ENCODE data around the gene KRTAP4-5. TPM values are rescaled to one million over a fixed set of nuclear protein-coding genes. Genes with fewer than 3 reads are reported as not detected.
"Not testable (repeated sequence)": the region's sequence is repeated elsewhere in the genome, so short reads cannot be mapped to it uniquely, and the experiment has no call there.

Gene KRTAP4-5
- total RNA-seq, 1 donor from 2014 or later, result not detected

GRCh38 chr17:41144846-41145245, 4.8 kb downstream of the KRTAP4-5 start:
- TF ChIP-seq CTCF (IDR thresholded peaks at IDR 0.05), result no peak
- Histone ChIP-seq H3K36me3 (no peaks in the 10 kb centered on the region), H3K27me3 (ENCODE audit: low read depth) (no peaks in the 10 kb centered on the region), H3K4me1 (no peaks in the 10 kb centered on the region), H3K4me3 (no peak overlapping the region), H3K27ac (no peak overlapping the region), H3K9me3 (peaks cover 14% of the 10 kb centered on the region)
- intact Hi-C loops (cut with DNase I), result no loop called here
- DNase-seq (no peak), ATAC-seq (no peak)

GRCh38 chr17:41141361-41141760, 8.3 kb downstream of the KRTAP4-5 start:
- intact Hi-C loops (cut with DNase I), result no loop called here
- no peak for TF ChIP-seq CTCF (IDR thresholded peaks at IDR 0.05)
- ATAC-seq (no peak), DNase-seq (no peak)
- H3K4me1 ChIP-seq, result no peaks in the 10 kb centered on the region
- no peaks in the 10 kb centered on the region for H3K36me3 ChIP-seq
- no peak overlapping the region for H3K27ac ChIP-seq
- H3K4me3 ChIP-seq, result no peak overlapping the region
- H3K9me3 ChIP-seq, result peaks cover 14% of the 10 kb centered on the region
- H3K27me3 ChIP-seq (ENCODE audit: low read depth), result no peaks in the 10 kb centered on the region

- Histone ChIP-seq H3K4me3 (no peak within 1 kb of the TSS), H3K9me3 (peaks cover 14% of the 10 kb centered on the region), H3K27me3 (ENCODE audit: low read depth) (no peaks in the 10 kb centered on the region), H3K27ac (no peak within 1 kb of the TSS), H3K36me3 (no peaks in the 10 kb centered on the region), H3K4me1 (no peaks in the 10 kb centered on the region)
- no peak for DNase-seq
- no peak for ATAC-seq
- intact Hi-C loops (cut with DNase I), result no loop called here
- TF ChIP-seq CTCF (IDR thresholded peaks at IDR 0.05), result no peak
Observed at GRCh38 chr17:41140360-41141131, 9.1 kb downstream of the KRTAP4-5 start, which contains the start of gene KRTAP4-6. KRTAP4-6 (minus strand) TSS chr17:41140544; CDS start chr17:41140487, 57 bp downstream.

GRCh38 chr17:41139865-41140264, 9.8 kb downstream of the KRTAP4-5 start:
- H3K4me1 ChIP-seq; H3K36me3 ChIP-seq; H3K27me3 ChIP-seq (ENCODE audit: low read depth); H3K4me3 ChIP-seq; H3K27ac ChIP-seq; intact Hi-C loops (cut with DNase I); ATAC-seq: not testable (repeated sequence)
- peak; percentile 47 for DNase-seq
- peaks cover 14% of the 10 kb centered on the region for H3K9me3 ChIP-seq

GRCh38 chr17:41133880-41134735, 15.5 kb downstream of the KRTAP4-5 start:
- Histone ChIP-seq H3K36me3 (no peaks in the 10 kb centered on the region), H3K4me3 (no peak overlapping the region), H3K27me3 (ENCODE audit: low read depth) (no peaks in the 10 kb centered on the region), H3K27ac (no peak overlapping the region), H3K4me1 (no peaks in the 10 kb centered on the region), H3K9me3 (no peaks in the 10 kb centered on the region)
- no peak for TF ChIP-seq CTCF (IDR thresholded peaks at IDR 0.05)
- ATAC-seq, result no peak
- intact Hi-C loops (cut with DNase I), result no loop called here
- no peak for DNase-seq

- intact Hi-C loops (cut with DNase I), result no loop called here
- no peak for TF ChIP-seq CTCF (IDR thresholded peaks at IDR 0.05)
Observed at GRCh38 chr17:41131979-41132378, 17.6 kb downstream of the KRTAP4-5 start.

More at GRCh38 chr17:41131979-41132378, 17.6 kb downstream of the KRTAP4-5 start:
- no peaks in the 10 kb centered on the region for H3K27me3 ChIP-seq (ENCODE audit: low read depth)
- H3K9me3 ChIP-seq, result no peaks in the 10 kb centered on the region
- no peak overlapping the region for H3K4me3 ChIP-seq
- H3K27ac ChIP-seq, result no peak overlapping the region
- H3K4me1 ChIP-seq, result no peaks in the 10 kb centered on the region
- ATAC-seq (no peak), DNase-seq (no peak)
- no peaks in the 10 kb centered on the region for H3K36me3 ChIP-seq
